Upper lobe of left lung (tissue), 6 donors: ENCODE measurements around the gene TPST1. TPM values are rescaled to one million over a fixed set of nuclear protein-coding genes. Genes with fewer than 3 reads are reported as not detected.
"Not testable (repeated sequence)": the region's sequence is repeated elsewhere in the genome, so short reads cannot be mapped to it uniquely, and the experiment has no call there.

Source experiments
- ATAC-seq, 2 donors: fragments of 200-7000 bp; cut with Tn5 transposase; one replicate each; pipeline ENCODE4 v1.9.1; 2022; ENCODE audit warnings: mild to moderate bottlenecking in 2 of 2, moderate library complexity in 2 of 2; ENCODE audit not compliant: low FRiP score in 2 of 2
- DNase-seq, 2 donors: peaks; one replicate each; pipeline ENCODE4 v3.0.0-alpha.2; 2019 to 2020
- H3K27ac ChIP-seq, 4 donors: fragments of 200-600 bp; sonication (generic); one replicate each; pipeline ENCODE4 v1.5.1; 2016 to 2019
- H3K27me3 ChIP-seq, 4 donors: fragments of 200-600 bp; sonication (generic); one replicate each; pipeline ENCODE4 v1.5.1; 2017 to 2019
- H3K36me3 ChIP-seq, 4 donors: fragments of 200-600 bp; sonication (generic); one replicate each; pipeline ENCODE4 v1.5.1; 2016 to 2019
- H3K4me1 ChIP-seq, 4 donors: fragments of 200-600 bp; sonication (generic); one replicate each; pipeline ENCODE4 v1.5.1; 2018 to 2019
- H3K4me3 ChIP-seq, 4 donors: fragments of 200-600 bp; sonication (generic); one replicate each; pipeline ENCODE4 v1.5.1; 2017 to 2019; ENCODE audit warnings: mild to moderate bottlenecking in 2 of 4, moderate library complexity in 1 of 4
- H3K9me3 ChIP-seq, 4 donors: fragments of 200-600 bp; sonication (generic); one replicate each; pipeline ENCODE4 v1.5.1; 2018 to 2019
- CTCF ChIP-seq, 6 experiments: fragments of 450-650 bp in 4 of 6; fragments of 200-600 bp in 2 of 6; sonication (generic) in 2 of 6; IDR thresholded peaks; one replicate each; pipeline ENCODE4 v1.5.1; 2016 to 2019; ENCODE audit warnings: antibody characterized with exemption in 6 of 6
- EP300 ChIP-seq, 4 donors: sonication (generic); formaldehyde crosslinking; IDR thresholded peaks; one replicate each; pipeline ENCODE4 v1.5.1; 2017; ENCODE audit warnings: antibody characterized with exemption in 4 of 4, control low read depth in 2 of 4
- POLR2A ChIP-seq, 4 donors: fragments of 450-650 bp; IDR thresholded peaks; one replicate each; pipeline ENCODE4 v1.5.1; 2016 to 2017; ENCODE audit warnings: antibody characterized with exemption in 4 of 4, mild to moderate bottlenecking in 2 of 4
- POLR2AphosphoS5 ChIP-seq, 2 donors: sonication (generic); formaldehyde crosslinking; IDR thresholded peaks; one replicate each; pipeline ENCODE4 v1.5.1; 2017; ENCODE audit warnings: antibody characterized with exemption in 2 of 2
- WGBS, 2 donors: methylation state at CpG; one replicate each; pipeline ENCODE4 v1.1.5; 2017 to 2018; 5-methylcytosine and 5-hydroxymethylcytosine counted together
- total RNA-seq, 6 donors: library from RNA; depleted of rRNA in 4 of 6; stranded (reverse); fragments of >200 nt in 4 of 6; gene quantifications; one replicate each; pipeline versions ENCODE4 v1.1.0 to v1.2.1, GENCODE V29; 2016 to 2021
- donor health status: DM: no; HTN: no; CAD: no; lungs with moderate emphysema.
- donor health status: DM: no; HTN: yes; CAD: no; lungs with severe emphysema.

TPST1 gene
- 10 to 100 TPM; 17.1 to 69.1 (median 19.0) TPM for total RNA-seq

- 0 to 1% methylated on average over 29 to 42 of the region's 90 CpGs for WGBS, 2 donors
- Histone ChIP-seq H3K4me1 (peaks cover 17 to 38% (median 18%) of the 10 kb centered on the region in 4 donors), H3K4me3 (peak within 1 kb of the TSS; percentile 87 to 96 (median 92)), H3K27ac (peak within 1 kb of the TSS; percentile 68 to 97 (median 86)), H3K27me3 (no peaks in the 10 kb centered on the region), H3K36me3 (no peaks in the 10 kb centered on the region), H3K9me3 (no peaks in the 10 kb centered on the region)
- TF ChIP-seq POLR2AphosphoS5 (IDR thresholded peaks at IDR 0.05), result peak; percentile 87 to 98
- peak; percentile 26 to 96 (median 76) for TF ChIP-seq POLR2A (IDR thresholded peaks at IDR 0.05)
- peak; percentile 37 to 94 (median 86) for TF ChIP-seq CTCF (IDR thresholded peaks at IDR 0.05)
- TF ChIP-seq EP300 (IDR thresholded peaks at IDR 0.05), result no peak
- peak; percentile 92 to 95 for ATAC-seq
- DNase-seq, result peak; percentile 90 to 94
Measured at GRCh38 chr7:66204822-66205740, at the start of gene TPST1. Gene TPST1, plus strand, starts transcription at chr7:66205334. Its CDS starts 35,092 bp downstream, at chr7:66240426.

GRCh38 chr7:66156035-66156434 is 49.1 kb upstream of the TPST1 start:
- not testable (repeated sequence) for DNase-seq, ATAC-seq
- WGBS, 2 donors, result 94% methylated on average over 7 of the region's 7 CpGs

GRCh38 chr7:66157060-66157459 is 48.1 kb upstream of the TPST1 start:
- WGBS, 2 donors, result 82 to 91% methylated on average over 3 of the region's 3 CpGs

More at GRCh38 chr7:66156035-66156434, 49.1 kb upstream of the TPST1 start:
- H3K9me3 ChIP-seq, H3K27me3 ChIP-seq, H3K4me3 ChIP-seq, H3K27ac ChIP-seq: not testable (repeated sequence)
- H3K36me3 ChIP-seq, result peaks cover 0 to 57% (median 34%) of the 10 kb centered on the region in 4 donors
- peaks cover 21 to 27% (median 24%) of the 10 kb centered on the region in 4 donors for H3K4me1 ChIP-seq

GRCh38 chr7:66162622-66163021 is 42.5 kb upstream of the TPST1 start:
- TF ChIP-seq POLR2A (IDR thresholded peaks at IDR 0.05) (no peak), POLR2AphosphoS5 (IDR thresholded peaks at IDR 0.05) (no peak), CTCF (IDR thresholded peaks at IDR 0.05) (no peak), EP300 (IDR thresholded peaks at IDR 0.05) (no peak)
- H3K4me1 ChIP-seq, result peaks cover 0 to under 1% (median under 1%) of the 10 kb centered on the region in 4 donors
- peaks cover 0 to 8% (median 5%) of the 10 kb centered on the region in 4 donors for H3K36me3 ChIP-seq
- H3K9me3 ChIP-seq, result no peaks in the 10 kb centered on the region
- ATAC-seq (peak in 1 of 2 donors; percentile 34), DNase-seq (no peak)
- no peaks in the 10 kb centered on the region for H3K27me3 ChIP-seq
- no peak overlapping the region for H3K4me3 ChIP-seq
- 91 to 93% methylated on average over 4 of the region's 4 CpGs for WGBS, 2 donors
- H3K27ac ChIP-seq, result no peak overlapping the region

More at GRCh38 chr7:66157060-66157459, 48.1 kb upstream of the TPST1 start:
- ATAC-seq (no peak), DNase-seq (no peak)
- Histone ChIP-seq H3K9me3 (no peaks in the 10 kb centered on the region), H3K4me1 (peaks cover 13 to 17% (median 16%) of the 10 kb centered on the region in 4 donors), H3K27me3 (no peaks in the 10 kb centered on the region), H3K36me3 (peaks cover 0 to 53% (median 33%) of the 10 kb centered on the region in 4 donors), H3K4me3 (no peak overlapping the region), H3K27ac (no peak overlapping the region)
- TF ChIP-seq POLR2AphosphoS5 (IDR thresholded peaks at IDR 0.05), result no peak

- no peaks in the 10 kb centered on the region for H3K27me3 ChIP-seq
- ATAC-seq (no peak), DNase-seq (no peak)
- WGBS, 2 donors, result 88 to 100% methylated on average over 1 of the region's 1 CpG
- H3K36me3 ChIP-seq, result peaks cover 0 to 4% (median 4%) of the 10 kb centered on the region in 4 donors
- no peak overlapping the region for H3K4me3 ChIP-seq
- H3K27ac ChIP-seq, result no peak overlapping the region
- TF ChIP-seq CTCF (IDR thresholded peaks at IDR 0.05) (no peak), POLR2AphosphoS5 (IDR thresholded peaks at IDR 0.05) (no peak)
- H3K4me1 ChIP-seq, result peaks cover 0 to 6% (median 3%) of the 10 kb centered on the region in 4 donors
- no peaks in the 10 kb centered on the region for H3K9me3 ChIP-seq
Measured at GRCh38 chr7:66163186-66163610, 41.9 kb upstream of the TPST1 start.
